GM12865 (cell line): Measurements from ENCODE around the gene FHIT.

Source experiments
- DNase-seq: peaks from one replicate; pipeline ENCODE4 v3.0.0; 2010; ENCODE audit warnings: low read depth
- H3K4me3 ChIP-seq: 2 replicates; pipeline ENCODE4 v1.5.1; 2011; ENCODE audit warnings: mild to moderate bottlenecking, low read depth, low read length, control low read depth
- TF ChIP-seq, protein P1 (sequence below): IDR thresholded peaks from 2 replicates; pipeline ENCODE4 v1.5.1; 2011; ENCODE audit warnings: low read length, control low read depth, low read depth, inconsistent platforms; ENCODE audit not compliant: insufficient read depth; ENCODE audit errors: missing control alignments

Gene FHIT

GRCh38 chr3:59856934-59857460, 1394.3 kb downstream of the FHIT start:
- H3K4me3 ChIP-seq = no peak overlapping the region
- TF ChIP-seq, protein P1, sequence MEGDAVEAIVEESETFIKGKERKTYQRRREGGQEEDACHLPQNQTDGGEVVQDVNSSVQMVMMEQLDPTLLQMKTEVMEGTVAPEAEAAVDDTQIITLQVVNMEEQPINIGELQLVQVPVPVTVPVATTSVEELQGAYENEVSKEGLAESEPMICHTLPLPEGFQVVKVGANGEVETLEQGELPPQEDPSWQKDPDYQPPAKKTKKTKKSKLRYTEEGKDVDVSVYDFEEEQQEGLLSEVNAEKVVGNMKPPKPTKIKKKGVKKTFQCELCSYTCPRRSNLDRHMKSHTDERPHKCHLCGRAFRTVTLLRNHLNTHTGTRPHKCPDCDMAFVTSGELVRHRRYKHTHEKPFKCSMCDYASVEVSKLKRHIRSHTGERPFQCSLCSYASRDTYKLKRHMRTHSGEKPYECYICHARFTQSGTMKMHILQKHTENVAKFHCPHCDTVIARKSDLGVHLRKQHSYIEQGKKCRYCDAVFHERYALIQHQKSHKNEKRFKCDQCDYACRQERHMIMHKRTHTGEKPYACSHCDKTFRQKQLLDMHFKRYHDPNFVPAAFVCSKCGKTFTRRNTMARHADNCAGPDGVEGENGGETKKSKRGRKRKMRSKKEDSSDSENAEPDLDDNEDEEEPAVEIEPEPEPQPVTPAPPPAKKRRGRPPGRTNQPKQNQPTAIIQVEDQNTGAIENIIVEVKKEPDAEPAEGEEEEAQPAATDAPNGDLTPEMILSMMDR = no peak
- no peak for DNase-seq

GRCh38 chr3:59854061-59854709, 1397.1 kb downstream of the FHIT start:
- DNase-seq = no peak
- TF ChIP-seq, protein P1 = no peak
- no peak overlapping the region for H3K4me3 ChIP-seq

GRCh38 chr3:59850417-59850816, 1400.8 kb downstream of the FHIT start:
- TF ChIP-seq, protein P1 = no peak
- no peak overlapping the region for H3K4me3 ChIP-seq
- DNase-seq = no peak

- TF ChIP-seq, protein P1 = no peak
- no peak overlapping the region for H3K4me3 ChIP-seq
- DNase-seq = no peak
Observed at GRCh38 chr3:59845386-59845785, 1405.9 kb downstream of the FHIT start.

GRCh38 chr3:59843821-59844220, 1407.4 kb downstream of the FHIT start:
- no peak overlapping the region for H3K4me3 ChIP-seq
- TF ChIP-seq, protein P1 = no peak
- DNase-seq = no peak

DNA sequence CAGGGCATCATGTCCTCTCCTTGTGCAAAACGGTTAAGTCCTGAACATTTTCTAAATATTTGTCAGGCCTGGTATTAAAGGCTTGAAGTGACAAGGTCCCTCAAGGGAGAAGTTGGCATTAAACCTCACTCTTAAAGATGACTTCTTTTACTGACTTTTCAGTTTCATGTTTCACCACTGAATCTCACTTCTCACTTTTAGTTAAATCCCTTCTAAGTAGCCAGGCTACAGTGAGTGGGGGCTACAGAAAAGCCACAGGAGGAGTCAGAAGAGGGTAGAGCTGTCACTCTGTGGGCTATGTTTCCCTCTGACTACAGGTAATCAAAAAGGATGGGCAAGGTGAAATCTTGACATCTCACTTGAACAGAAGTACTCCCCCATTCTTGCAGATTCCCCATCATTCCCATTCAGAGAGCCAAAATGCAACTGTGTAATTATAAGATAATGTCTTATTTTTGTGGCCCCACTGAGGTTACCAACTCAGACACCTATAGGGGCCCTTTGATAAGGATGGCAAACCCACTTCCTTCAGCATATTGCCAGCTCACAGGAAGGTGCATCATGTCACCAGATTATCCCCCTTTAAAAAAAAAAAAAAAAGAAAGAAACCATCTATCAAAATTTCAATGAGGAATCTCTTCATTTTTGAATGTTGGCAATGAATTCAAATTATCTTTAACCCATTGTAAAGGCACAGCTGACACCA, 1411.3 kb downstream of the FHIT start:
- H3K4me3 ChIP-seq = no peak overlapping the region
- peak; percentile 66 for DNase-seq
- TF ChIP-seq, protein P1 = no peak
